Measurements from ENCODE around the gene MT1H. TPM values are rescaled to one million over a fixed set of nuclear protein-coding genes. Genes with fewer than 3 reads are reported as not detected.

Gene MT1H
- total RNA-seq, 1 experiment from 2014 or later, result not detected

- Histone ChIP-seq H3K4me2 (ENCODE audit: low read length) (no peak overlapping the region), H3K9ac (ENCODE audit: low read length) (no peak overlapping the region), H3K27ac (ENCODE audit: low read depth, low read length) (no peak overlapping the region), H3K4me1 (ENCODE audit: control insufficient read depth in 1 of 2, insufficient read depth in 2 of 2, low read length in 2 of 2) (peaks cover 3 to 19% of the 10 kb centered on the region in 2 experiments; a peak in 3 of 4 replicates), H4K20me1 (ENCODE audit: insufficient read depth) (no peaks in the 10 kb centered on the region), H3K4me3 (replicated peaks in 1 of 2; ENCODE audit: low read depth in 1 of 2, low read length in 2 of 2) (no peak overlapping the region), H3K79me2 (ENCODE audit: insufficient read depth, low read length) (no peaks in the 10 kb centered on the region), H3K36me3 (ENCODE audit: control insufficient read depth in 1 of 2, insufficient read depth in 2 of 2, low read length in 2 of 2) (no peaks in the 10 kb centered on the region), H3K9me3 (ENCODE audit: control insufficient read depth in 1 of 2, insufficient read depth in 1 of 2, low read depth in 1 of 2, low read length in 2 of 2) (no peaks in the 10 kb centered on the region), H2AFZ (ENCODE audit: low read depth, low read length, poor library complexity, severe bottlenecking) (no peak overlapping the region), H3K27me3 (ENCODE audit: insufficient read depth, low read length) (no peaks in the 10 kb centered on the region), H3K9me2 (ENCODE audit: insufficient read depth) (no peaks in the 10 kb centered on the region)
- DNase-seq (ENCODE audit: low read depth, low spot score) (no peak), ATAC-seq (no peak)
- intact Hi-C loops (cut with micrococcal nuclease), result no loop called here
- CTCF ChIA-PET, result no interaction called here
- no peak for TF ChIP-seq JUND (IDR thresholded peaks at IDR 0.05)
- no peak for TF ChIP-seq TCF7L2 (IDR thresholded peaks at IDR 0.05; ENCODE audit: borderline replicate concordance, extremely low read depth, insufficient read depth, insufficient read length)
- TF ChIP-seq ELF1 (IDR thresholded peaks at IDR 0.05; ENCODE audit: borderline replicate concordance, low read depth), result no peak
- no peak for TF ChIP-seq ZFX (IDR thresholded peaks at IDR 0.05)
- POLR2A ChIA-PET, result interaction anchor here (1.0 kb wide), 1 partner anchor 7 kb away, joined by 3 read pairs; the partner anchor contains the start of gene MT1E
- BruUV-seq (replicated peaks), result no TSS peak
- RAD21 ChIA-PET (ENCODE audit: low non-redundant PET in 1 of 2, low total read pairs in 2 of 2, uncharacterized antibody in 2 of 2, unreplicated experiment in 2 of 2), result no interaction called here
Measured at GRCh38 chr16:56632848-56633365, 36.7 kb upstream of the MT1H start.

- H3K36me3 ChIP-seq (ENCODE audit: control insufficient read depth in 1 of 2, insufficient read depth in 2 of 2, low read length in 2 of 2), result no peaks in the 10 kb centered on the region
- no peak overlapping the region for H3K4me2 ChIP-seq (ENCODE audit: low read length)
- ChIA-PET CTCF (no interaction called here), POLR2A (interaction anchor here (1.0 kb wide), 1 partner anchor 8 kb away, joined by 3 read pairs; the partner anchor contains the start of gene MT1E), RAD21 (ENCODE audit: low non-redundant PET in 1 of 2, low total read pairs in 2 of 2, uncharacterized antibody in 2 of 2, unreplicated experiment in 2 of 2) (no interaction called here)
- H3K9me3 ChIP-seq (ENCODE audit: control insufficient read depth in 1 of 2, insufficient read depth in 1 of 2, low read depth in 1 of 2, low read length in 2 of 2), result no peaks in the 10 kb centered on the region
- H3K27me3 ChIP-seq (ENCODE audit: insufficient read depth, low read length), result no peaks in the 10 kb centered on the region
- H3K79me2 ChIP-seq (ENCODE audit: insufficient read depth, low read length), result no peaks in the 10 kb centered on the region
- H2AFZ ChIP-seq (ENCODE audit: low read depth, low read length, poor library complexity, severe bottlenecking), result no peak overlapping the region
- no peak overlapping the region for H3K27ac ChIP-seq (ENCODE audit: low read depth, low read length)
- ATAC-seq (no peak), DNase-seq (ENCODE audit: low read depth, low spot score) (no peak)
- H3K4me3 ChIP-seq (replicated peaks in 1 of 2; ENCODE audit: low read depth in 1 of 2, low read length in 2 of 2), result no peak overlapping the region
- no peaks in the 10 kb centered on the region for H3K9me2 ChIP-seq (ENCODE audit: insufficient read depth)
- peaks cover 0 to 17% of the 10 kb centered on the region in 2 experiments; a peak in 2 of 4 replicates for H3K4me1 ChIP-seq (ENCODE audit: control insufficient read depth in 1 of 2, insufficient read depth in 2 of 2, low read length in 2 of 2)
- no peak overlapping the region for H3K9ac ChIP-seq (ENCODE audit: low read length)
- intact Hi-C loops (cut with micrococcal nuclease), result no loop called here
- BruUV-seq (replicated peaks), result no TSS peak
- no peaks in the 10 kb centered on the region for H4K20me1 ChIP-seq (ENCODE audit: insufficient read depth)
- no peak for TF ChIP-seq JUND (IDR thresholded peaks at IDR 0.05)
- no peak for TF ChIP-seq RAD21 (IDR thresholded peaks at IDR 0.05; ENCODE audit: low read depth)
- TF ChIP-seq, protein P1, sequence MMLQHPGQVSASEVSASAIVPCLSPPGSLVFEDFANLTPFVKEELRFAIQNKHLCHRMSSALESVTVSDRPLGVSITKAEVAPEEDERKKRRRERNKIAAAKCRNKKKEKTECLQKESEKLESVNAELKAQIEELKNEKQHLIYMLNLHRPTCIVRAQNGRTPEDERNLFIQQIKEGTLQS (IDR thresholded peaks at IDR 0.05), result no peak
- no peak for TF ChIP-seq SRF (IDR thresholded peaks at IDR 0.05; ENCODE audit: low read depth)
- TF ChIP-seq FOSL1 (IDR thresholded peaks at IDR 0.05; ENCODE audit: low read depth), result no peak
- no peak for TF ChIP-seq YY1 (IDR thresholded peaks at IDR 0.05; ENCODE audit: extremely low read depth, insufficient replicate concordance, low read depth, low read length)
- TF ChIP-seq EZH2phosphoT487 (IDR thresholded peaks at IDR 0.05; ENCODE audit: borderline replicate concordance), result no peak
- TF ChIP-seq POLR2A (IDR thresholded peaks at IDR 0.05; ENCODE audit: borderline replicate concordance, extremely low read depth, insufficient read depth, insufficient read length), result no peak
- TF ChIP-seq CTCF (IDR thresholded peaks at IDR 0.05 in 2 of 3, conservative IDR thresholded peaks at IDR 0.05 in 1 of 3; ENCODE audit: borderline replicate concordance in 1 of 3, insufficient read depth in 1 of 3, low read depth in 2 of 3, low read length in 2 of 3), result no peak
- TF ChIP-seq, protein P2, sequence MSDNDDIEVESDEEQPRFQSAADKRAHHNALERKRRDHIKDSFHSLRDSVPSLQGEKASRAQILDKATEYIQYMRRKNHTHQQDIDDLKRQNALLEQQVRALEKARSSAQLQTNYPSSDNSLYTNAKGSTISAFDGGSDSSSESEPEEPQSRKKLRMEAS (IDR thresholded peaks at IDR 0.05), result no peak
- no peak for TF ChIP-seq POLR2AphosphoS5 (IDR thresholded peaks at IDR 0.05; ENCODE audit: low read depth, low read length)
- no peak for TF ChIP-seq EZH2 (IDR thresholded peaks at IDR 0.05)
- no peak for TF ChIP-seq ZFX (IDR thresholded peaks at IDR 0.05)
- no peak for TF ChIP-seq CEBPB (IDR thresholded peaks at IDR 0.05; ENCODE audit: low read depth)
- no peak for TF ChIP-seq SP1 (IDR thresholded peaks at IDR 0.05; ENCODE audit: low read depth)
- no peak for TF ChIP-seq CBX3 (IDR thresholded peaks at IDR 0.05; ENCODE audit: low read depth)
- TF ChIP-seq SIN3A (IDR thresholded peaks at IDR 0.05; ENCODE audit: low read depth), result no peak
- no peak for TF ChIP-seq ELF1 (IDR thresholded peaks at IDR 0.05; ENCODE audit: borderline replicate concordance, low read depth)
- TF ChIP-seq EGR1 (IDR thresholded peaks at IDR 0.05; ENCODE audit: low read depth), result no peak
Measured at GRCh38 chr16:56633535-56633934, 36.1 kb upstream of the MT1H start.

Measured in HCT116 (cell line).